IMR-90 (cell line): ENCODE measurements around the gene DOCK2. TPM values are rescaled to one million over a fixed set of nuclear protein-coding genes. Genes with fewer than 3 reads are reported as not detected.

ENCODE experiments used
- ATAC-seq: fragments of 200-7000 bp; cut with Tn5 transposase; 2 replicates; pipeline ENCODE4 v1.9.1; 2020; ENCODE audit warnings: low read depth, mild to moderate bottlenecking, moderate library complexity
- BruUV-seq: library from RNA; stranded (reverse); fragments of 400-500 nt; replicated peaks from 2 replicates; lab custom pipeline; 2021; lab: Mats Ljungman, UMichigan
- CTCF ChIA-PET: fragments of 300-600 bp; formaldehyde crosslinking; extraction: SDS; loops from one replicate; lab custom pipeline; 2021; ENCODE audit warnings: antibody characterized with exemption; lab: Yijun Ruan, JAX
- POLR2A ChIA-PET: fragments of 300-600 bp; sonication (Branson Sonifier 250); formaldehyde crosslinking; loops from one replicate; lab custom pipeline; 2022; ENCODE audit warnings: antibody characterized with exemption; ENCODE audit not compliant: unreplicated experiment; lab: Charles Lee
- DNase-seq: peaks from one replicate; pipeline ENCODE4 v3.0.0; 2013
- H2AFZ ChIP-seq: replicated peaks from 2 replicates; pipeline ENCODE3; 2013; ENCODE audit warnings: low read length, mild to moderate bottlenecking; ENCODE audit not compliant: poor library complexity
- H2AK5ac ChIP-seq: 2 replicates; pipeline ENCODE4 v1.6.1; 2013; ENCODE audit warnings: low read depth, low read length, inconsistent platforms
- H2AK9ac ChIP-seq: replicated peaks from 2 replicates; pipeline ENCODE3; 2013; ENCODE audit warnings: mild to moderate bottlenecking, low read depth, low read length, moderate library complexity; ENCODE audit not compliant: poor library complexity
- H2BK120ac ChIP-seq: 2 replicates; pipeline ENCODE4 v1.6.1; 2013; ENCODE audit warnings: low read depth, low read length, inconsistent platforms
- H2BK15ac ChIP-seq: 3 replicates; pipeline ENCODE4 v1.6.1; 2013; ENCODE audit warnings: low read depth, low read length, inconsistent platforms
- H2BK20ac ChIP-seq: 2 replicates; pipeline ENCODE4 v1.6.1; 2013; ENCODE audit warnings: low read depth, mild to moderate bottlenecking, inconsistent platforms, low read length, moderate library complexity
- H2BK5ac ChIP-seq: 2 replicates; pipeline ENCODE4 v1.6.1; 2013; ENCODE audit warnings: mild to moderate bottlenecking, low read depth, low read length, inconsistent platforms; ENCODE audit not compliant: poor library complexity, severe bottlenecking
- H3K14ac ChIP-seq: replicated peaks from 2 replicates; pipeline ENCODE4 v1.6.1; 2013; ENCODE audit warnings: low read depth, low read length, inconsistent platforms
- H3K18ac ChIP-seq: 2 replicates; pipeline ENCODE4 v1.6.1; 2013; ENCODE audit warnings: low read depth, low read length, control low read depth
- H3K23ac ChIP-seq: 2 replicates; pipeline ENCODE4 v1.6.1; 2013; ENCODE audit warnings: low read depth, low read length, inconsistent platforms
- H3K27ac ChIP-seq: 2 replicates; pipeline ENCODE4 v1.5.1; 2013; ENCODE audit warnings: mild to moderate bottlenecking, control low read depth, low read length; ENCODE audit not compliant: insufficient read depth
- H3K27me3 ChIP-seq: 2 replicates; pipeline ENCODE4 v1.6.1; 2013; ENCODE audit warnings: low read length; ENCODE audit not compliant: control insufficient read depth, insufficient read depth
- H3K36me3 ChIP-seq: 2 replicates; pipeline ENCODE4 v1.6.1; 2013; ENCODE audit warnings: low read length, mixed read lengths; ENCODE audit not compliant: control insufficient read depth, insufficient read depth
- H3K4ac ChIP-seq: 2 replicates; pipeline ENCODE4 v1.6.1; 2013; ENCODE audit warnings: low read depth, low read length, inconsistent platforms
- H3K4me1 ChIP-seq: 2 replicates; pipeline ENCODE4 v1.6.1; 2013; ENCODE audit warnings: low read length, mixed read lengths; ENCODE audit not compliant: control insufficient read depth, insufficient read depth
- H3K4me2 ChIP-seq: 2 replicates; pipeline ENCODE4 v1.6.1; 2013; ENCODE audit warnings: low read depth, mild to moderate bottlenecking, control low read depth, low read length, moderate library complexity
- H3K4me3 ChIP-seq: 2 replicates; pipeline ENCODE4 v1.5.1; 2013; ENCODE audit warnings: low read depth, mild to moderate bottlenecking, control low read depth, low read length, moderate library complexity; ENCODE audit not compliant: insufficient read depth
- H3K56ac ChIP-seq: 2 replicates; pipeline ENCODE4 v1.6.1; 2013; ENCODE audit warnings: low read length, inconsistent platforms; ENCODE audit not compliant: insufficient read depth; ENCODE audit errors: extremely low read depth
- H3K79me1 ChIP-seq, 2 experiments: 2 replicates each; pipeline ENCODE4 v1.6.1; 2013; ENCODE audit warnings: low read length in 2 of 2, inconsistent platforms in 1 of 2, low read depth in 1 of 2
- H3K9ac ChIP-seq: 2 replicates; pipeline ENCODE4 v1.6.1; 2013; ENCODE audit warnings: low read depth, low read length, control low read depth
- H3K9me1 ChIP-seq: 2 replicates; pipeline ENCODE4 v1.6.1; 2013; ENCODE audit warnings: low read length, inconsistent platforms; ENCODE audit not compliant: insufficient read depth
- H3K9me3 ChIP-seq: 2 replicates; pipeline ENCODE4 v1.6.1; 2013; ENCODE audit warnings: low read length; ENCODE audit not compliant: control insufficient read depth, insufficient read depth
- H4K20me1 ChIP-seq: 2 replicates; pipeline ENCODE4 v1.6.1; 2013; ENCODE audit warnings: low read length, inconsistent platforms; ENCODE audit not compliant: insufficient read depth
- H4K5ac ChIP-seq: 2 replicates; pipeline ENCODE4 v1.6.1; 2013; ENCODE audit warnings: mild to moderate bottlenecking, low read depth, low read length, control low read depth
- H4K8ac ChIP-seq, 2 experiments: 2 replicates each; pipeline ENCODE4 v1.6.1; 2013; ENCODE audit warnings: low read depth in 2 of 2, low read length in 2 of 2, control low read depth in 1 of 2, inconsistent platforms in 1 of 2
- H4K91ac ChIP-seq: 2 replicates; pipeline ENCODE4 v1.6.1; 2013; ENCODE audit warnings: low read depth, low read length, inconsistent platforms; ENCODE audit not compliant: insufficient read depth
- MXI1 ChIP-seq: IDR thresholded peaks from 2 replicates; pipeline ENCODE4 v1.6.1; 2012; ENCODE audit warnings: low read depth, mild to moderate bottlenecking, low read length, moderate library complexity, borderline replicate concordance
- WGBS, 2 experiments: methylation state at CpG; one replicate each; pipeline versions ENCODE4 v1.1.5 to v1.1.7; 2013; ENCODE audit warnings: missing lambda C conversion rate in 2 of 2; ENCODE audit not compliant: insufficient read length in 1 of 2; ENCODE audit errors: extremely low coverage in 2 of 2; 5-methylcytosine and 5-hydroxymethylcytosine counted together
- dilution Hi-C: fragments of 300-500 bp; cut with HindIII; formaldehyde crosslinking; loops from one replicate; pipeline ENCODE4 v1.14.3; 2018; ENCODE audit warnings: low sequenced_read_pairs; ENCODE audit not compliant: unreplicated experiment
- in situ Hi-C: fragments of 300-500 bp; cut with MboI; formaldehyde crosslinking; loops from 3 replicates; pipeline ENCODE4 v1.14.3; 2019; ENCODE audit warnings: low sequenced_read_pairs, inconsistent platforms, mixed read lengths
- intact Hi-C: fragments of 100-400 bp; cut with micrococcal nuclease; formaldehyde crosslinking; loops from 2 replicates; pipeline ENCODE4 v1.10.0; 2022
- polyA plus RNA-seq, 3 experiments: library from polyadenylated mRNA; depleted of rRNA; stranded (reverse); fragments of >200 nt; gene quantifications; 2 replicates each; pipeline ENCODE4 v1.2.3, GENCODE V29; 2012; ENCODE audit warnings: low replicate concordance in 1 of 3
- total RNA-seq: library from RNA; depleted of rRNA; stranded (reverse); fragments of >200 nt; gene quantifications from 2 replicates; pipeline ENCODE4 v1.2.3, GENCODE V29; 2012

Gene DOCK2
- total and polyA plus RNA-seq, 2 of the 4 experiments (the other 2 are of a cell fraction) = 0.72 to 3.0 TPM

DNA sequence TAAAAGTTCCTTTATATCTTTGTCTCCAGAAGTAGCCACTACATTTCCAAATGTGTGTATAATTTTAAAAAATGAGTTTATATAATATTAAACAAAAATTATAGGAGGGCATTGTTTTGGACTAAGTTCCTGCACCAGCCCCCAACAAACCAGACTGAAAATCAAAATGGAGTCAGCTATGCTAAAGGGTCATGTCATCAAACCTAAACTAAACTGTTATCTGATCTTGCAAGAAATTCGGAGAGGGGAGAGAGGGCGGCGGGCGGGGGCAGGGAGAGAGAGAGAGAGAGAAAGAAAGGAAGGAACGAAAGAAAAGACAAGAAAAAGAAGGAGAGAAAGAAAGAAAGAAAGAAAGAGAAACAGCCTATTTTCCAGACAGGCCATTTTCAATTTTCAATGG is 63.5 kb downstream of the DOCK2 start:
- no peak overlapping the region for H2AK9ac ChIP-seq
- no peaks in the 10 kb centered on the region for H3K36me3 ChIP-seq
- no peaks in the 10 kb centered on the region for H3K27me3 ChIP-seq
- H4K5ac ChIP-seq = no peak overlapping the region
- peaks cover 14% of the 10 kb centered on the region for H3K9me1 ChIP-seq
- H3K9me3 ChIP-seq = no peaks in the 10 kb centered on the region
- peaks cover 24% of the 10 kb centered on the region for H3K4me1 ChIP-seq
- no peak overlapping the region for H4K8ac ChIP-seq
- H4K91ac ChIP-seq = no peak overlapping the region
- H3K56ac ChIP-seq = no peak overlapping the region
- ChIA-PET POLR2A (interaction anchor here (0.6 kb wide), 1 partner anchor 104 kb away, joined by 4 read pairs; no protein-coding TSS in a partner anchor), CTCF (interaction anchor here (0.7 to 9.1 kb wide), 3 partner anchors 30 to 370 kb away, joined by 3 to 117 read pairs (median 15); partner anchors contain the start of gene INSYN2B)
- H2AFZ ChIP-seq = no peak overlapping the region
- H3K4me2 ChIP-seq = no peak overlapping the region
- no peak overlapping the region for H2AK5ac ChIP-seq
- H3K18ac ChIP-seq = no peak overlapping the region
- WGBS, 2 experiments = no CpG with 5 or more reads among the region's 5 CpGs
- H3K9ac ChIP-seq = no peak overlapping the region
- H3K23ac ChIP-seq = no peak overlapping the region
- no peaks in the 10 kb centered on the region for H4K20me1 ChIP-seq
- no peak for ATAC-seq
- BruUV-seq = no TSS peak
- H3K4me3 ChIP-seq = no peak overlapping the region
- in situ Hi-C loops (loop anchor here (5.0 kb wide), 1 partner anchor 282 kb away; the partner anchor contains the start of gene INSYN2B), dilution Hi-C loops (no loop called here), intact Hi-C loops (loop anchor here (10.0 kb wide), 1 partner anchor 716 kb away; no protein-coding TSS in a partner anchor)
- H3K79me1 ChIP-seq = peaks cover 0 to 12% of the 10 kb centered on the region in 2 experiments; a peak in 1 of 4 replicates
- no peak overlapping the region for H3K27ac ChIP-seq
- H3K14ac ChIP-seq = no peak overlapping the region
- no peak overlapping the region for H2BK20ac ChIP-seq
- H3K4ac ChIP-seq = no peak overlapping the region
- no peak overlapping the region for H2BK15ac ChIP-seq
- H2BK120ac ChIP-seq = no peak overlapping the region
- no peak for DNase-seq
- TF ChIP-seq MXI1 = no peak
- no peak overlapping the region for H2BK5ac ChIP-seq
